H1 (cell line): ENCODE results near the gene RBM24. TPM values are rescaled to one million over a fixed set of nuclear protein-coding genes. Genes with fewer than 3 reads are reported as not detected.

Experiments
- CTCF ChIA-PET: fragments of 300-600 bp; sonication (Branson Sonifier 250); formaldehyde crosslinking; loops from one replicate; lab custom pipeline; 2021; ENCODE audit not compliant: partially characterized antibody; lab: Charles Lee
- POLR2A ChIA-PET: fragments of 300-600 bp; sonication (Branson Sonifier 250); formaldehyde crosslinking; loops from one replicate; lab custom pipeline; 2021; ENCODE audit warnings: inconsistent platforms; ENCODE audit not compliant: partially characterized antibody; lab: Charles Lee
- DNase-seq, 2 experiments: peaks; one replicate each; pipeline versions ENCODE4 v3.0.0 to v3.0.0-alpha.2; 2010 to 2022; ENCODE audit warnings: low spot score in 2 of 2, low read depth in 1 of 2, mixed read lengths in 1 of 2
- FAIRE-seq: peaks from 2 replicates; lab custom pipeline; 2011; peaks lifted over from hg19 to GRCh38; lab: Jason Lieb, UNC
- H2AFZ ChIP-seq: 2 replicates; pipeline ENCODE4 v1.8.1; 2012; ENCODE audit warnings: low read length, inconsistent platforms
- H2AK5ac ChIP-seq: 2 replicates; pipeline ENCODE4 v1.6.1; 2013; ENCODE audit warnings: low read depth, low read length
- H2BK120ac ChIP-seq: replicated peaks from 2 replicates; pipeline ENCODE3; 2013; ENCODE audit warnings: low read depth, low read length, inconsistent platforms
- H2BK12ac ChIP-seq: 2 replicates; pipeline ENCODE4 v1.6.1; 2013; ENCODE audit warnings: low read depth, low read length
- H2BK15ac ChIP-seq: 2 replicates; pipeline ENCODE4 v1.6.1; 2013; ENCODE audit warnings: low read length
- H2BK20ac ChIP-seq: 2 replicates; pipeline ENCODE4 v1.6.1; 2013; ENCODE audit warnings: low read length
- H2BK5ac ChIP-seq: 2 replicates; pipeline ENCODE4 v1.6.1; 2013; ENCODE audit warnings: low read depth, low read length
- H3K14ac ChIP-seq: 2 replicates; pipeline ENCODE4 v1.6.1; 2013; ENCODE audit warnings: inconsistent platforms; ENCODE audit not compliant: insufficient read length
- H3K18ac ChIP-seq: 2 replicates; pipeline ENCODE4 v1.6.1; 2013; ENCODE audit warnings: low read length; ENCODE audit errors: extremely low read depth
- H3K23ac ChIP-seq: 2 replicates; pipeline ENCODE4 v1.6.1; 2013; ENCODE audit warnings: inconsistent platforms; ENCODE audit not compliant: insufficient read length
- H3K23me2 ChIP-seq: 2 replicates; pipeline ENCODE4 v1.6.1; 2013; ENCODE audit warnings: low read depth, low read length
- H3K27ac ChIP-seq: 2 replicates; pipeline ENCODE4 v1.6.1; 2011; ENCODE audit warnings: low read depth, low read length, inconsistent platforms
- H3K27me3 ChIP-seq, 4 experiments: replicated peaks in 1 of 4; 1 replicate in 1 of 4; 2 replicates in 3 of 4; pipeline versions ENCODE4 v1.6.1 to v1.8.1; 2011 to 2013; ENCODE audit warnings: low read length in 3 of 4, mild to moderate bottlenecking in 3 of 4, inconsistent platforms in 2 of 4, mixed read lengths in 2 of 4, moderate library complexity in 1 of 4; ENCODE audit not compliant: control insufficient read depth in 3 of 4, insufficient read depth in 3 of 4; ENCODE audit errors: extremely low read depth in 1 of 4
- H3K36me3 ChIP-seq, 4 experiments: 2 replicates each; pipeline versions ENCODE4 v1.6.1 to v1.8.1; 2011 to 2013; ENCODE audit warnings: mild to moderate bottlenecking in 4 of 4, low read length in 3 of 4, moderate library complexity in 2 of 4, control low read depth in 1 of 4, inconsistent platforms in 1 of 4; ENCODE audit not compliant: insufficient read depth in 4 of 4, control insufficient read depth in 2 of 4
- H3K4ac ChIP-seq: replicated peaks from 2 replicates; pipeline ENCODE3; 2013; ENCODE audit warnings: low read length, low read depth, mixed read lengths, inconsistent platforms; ENCODE audit not compliant: insufficient read length
- H3K4me1 ChIP-seq, 4 experiments: replicated peaks in 1 of 4; 1 replicate in 1 of 4; 2 replicates in 3 of 4; pipeline versions ENCODE4 v1.6.1 to v1.8.1; 2011 to 2013; ENCODE audit warnings: low read length in 3 of 4, inconsistent platforms in 2 of 4, mixed read lengths in 1 of 4; ENCODE audit not compliant: insufficient read depth in 4 of 4, control insufficient read depth in 3 of 4
- H3K4me2 ChIP-seq, 2 experiments: 2 replicates each; pipeline versions ENCODE4 v1.6.1 to v1.8.1; 2011 to 2013; ENCODE audit warnings: low read depth in 2 of 2, low read length in 2 of 2, control low read depth in 1 of 2, inconsistent platforms in 1 of 2, mild to moderate bottlenecking in 1 of 2; ENCODE audit not compliant: insufficient read depth in 1 of 2
- H3K4me3 ChIP-seq, 4 experiments: fragments of 200-600, 300-600 bp in 1 of 4; sonication (generic), shearing (Covaris generic), sonication (Bioruptor Twin) in 1 of 4; 2 replicates each; pipeline versions ENCODE4 v1.5.1 to v1.8.1; 2011 to 2016; ENCODE audit warnings: low read length in 4 of 4, low read depth in 3 of 4, control low read depth in 2 of 4, inconsistent platforms in 2 of 4, mild to moderate bottlenecking in 2 of 4, mixed read lengths in 1 of 4, moderate library complexity in 1 of 4; ENCODE audit not compliant: insufficient read depth in 2 of 4; ENCODE audit errors: extremely low read depth in 1 of 4
- H3K56ac ChIP-seq: replicated peaks from 2 replicates; pipeline ENCODE3; 2013; ENCODE audit warnings: low read depth, mild to moderate bottlenecking, mixed read lengths, low read length, inconsistent platforms; ENCODE audit not compliant: insufficient read length
- H3K79me1 ChIP-seq: 2 replicates; pipeline ENCODE4 v1.6.1; 2013; ENCODE audit warnings: low read depth, low read length, control low read depth
- H3K79me2 ChIP-seq, 2 experiments: 2 replicates each; pipeline versions ENCODE4 v1.6.1 to v1.8.1; 2012 to 2013; ENCODE audit warnings: low read length in 2 of 2, mild to moderate bottlenecking in 2 of 2, inconsistent platforms in 1 of 2; ENCODE audit not compliant: insufficient read depth in 2 of 2, control insufficient read depth in 1 of 2
- H3K9ac ChIP-seq, 4 experiments: replicated peaks in 1 of 4; 1 replicate in 1 of 4; 2 replicates in 3 of 4; pipeline versions ENCODE4 v1.6.1 to v1.8.1; 2011 to 2013; ENCODE audit warnings: low read depth in 3 of 4, low read length in 3 of 4, control low read depth in 2 of 4, mild to moderate bottlenecking in 2 of 4, moderate library complexity in 2 of 4, inconsistent platforms in 1 of 4; ENCODE audit errors: extremely low read depth in 1 of 4
- H3K9me3 ChIP-seq, 2 experiments: 2 replicates each; pipeline versions ENCODE4 v1.6.1 to v1.8.1; 2012 to 2013; ENCODE audit warnings: mild to moderate bottlenecking in 2 of 2, moderate library complexity in 2 of 2, control low read depth in 1 of 2, inconsistent platforms in 1 of 2, low read depth in 1 of 2, low read length in 1 of 2, mixed read lengths in 1 of 2; ENCODE audit not compliant: insufficient read depth in 2 of 2
- H4K20me1 ChIP-seq, 2 experiments: replicated peaks in 1 of 2; 2 replicates each; pipeline versions ENCODE3 to v1.8.1; 2011 to 2013; ENCODE audit warnings: inconsistent platforms in 2 of 2, low read length in 2 of 2, mild to moderate bottlenecking in 1 of 2; ENCODE audit not compliant: insufficient read depth in 2 of 2, control insufficient read depth in 1 of 2
- H4K5ac ChIP-seq: 2 replicates; pipeline ENCODE4 v1.6.1; 2013; ENCODE audit warnings: low read length, low read depth, mixed read lengths, inconsistent platforms; ENCODE audit not compliant: insufficient read length
- H4K8ac ChIP-seq: 2 replicates; pipeline ENCODE4 v1.8.0; 2013; ENCODE audit warnings: mild to moderate bottlenecking, moderate library complexity, low read length, inconsistent platforms; ENCODE audit not compliant: insufficient read depth; ENCODE audit errors: extremely low read depth
- H4K91ac ChIP-seq: replicated peaks from 2 replicates; pipeline ENCODE3; 2013; ENCODE audit warnings: low read length, mixed read lengths, inconsistent platforms; ENCODE audit not compliant: insufficient read length
- ASH2L ChIP-seq: fragments of 200-600, 300-600 bp; sonication (generic); IDR thresholded peaks from one replicate; pipeline ENCODE4 v1.7.1; 2017; ENCODE audit warnings: low read length
- BACH1 ChIP-seq: IDR thresholded peaks from 2 replicates; pipeline ENCODE4 v1.6.1; 2012; ENCODE audit warnings: low read length, improper control_type of control experiment
- CBX8 ChIP-seq: fragments of 300-800, 300-1000 bp; sonication (generic); IDR thresholded peaks from 2 replicates; pipeline ENCODE4 v1.7.1; 2016; ENCODE audit warnings: low read depth, low read length, borderline replicate concordance
- CREB1 ChIP-seq: IDR thresholded peaks from 2 replicates; pipeline ENCODE4 v1.6.1; 2012; ENCODE audit warnings: inconsistent platforms
- JUN ChIP-seq: IDR thresholded peaks from 2 replicates; pipeline ENCODE4 v1.6.1; 2011; ENCODE audit warnings: low read depth, mild to moderate bottlenecking, improper control_type of control experiment, low read length
- KDM5A ChIP-seq: fragments of 200-600 bp; IDR thresholded peaks from 2 replicates; pipeline ENCODE4 v1.7.1; 2012; ENCODE audit warnings: mild to moderate bottlenecking, low read length, inconsistent platforms, mixed read lengths
- RNF2 ChIP-seq: fragments of 200-900, 300-1000 bp; sonication (generic); IDR thresholded peaks from 2 replicates; pipeline ENCODE4 v1.7.1; 2016; ENCODE audit warnings: borderline replicate concordance, low read depth, mild to moderate bottlenecking, antibody characterized with exemption, low read length; ENCODE audit not compliant: poor library complexity, severe bottlenecking; ENCODE audit errors: missing control alignments
- SP2 ChIP-seq: IDR thresholded peaks from 2 replicates; pipeline ENCODE4 v1.6.1; 2012; ENCODE audit warnings: mild to moderate bottlenecking, low read length, inconsistent platforms
- SP4 ChIP-seq: IDR thresholded peaks from 2 replicates; pipeline ENCODE4 v1.6.1; 2012; ENCODE audit warnings: low read length, inconsistent platforms
- TBP ChIP-seq: IDR thresholded peaks from 2 replicates; pipeline ENCODE4 v1.6.1; 2011; ENCODE audit warnings: low read depth, low read length, improper control_type of control experiment
- WGBS, 2 experiments: shearing (Covaris generic) in 1 of 2; methylation state at CpG; one replicate each; pipeline versions ENCODE4 v1.1.6 to v1.1.7; 2013 to 2015; ENCODE audit warnings: low lambda C conversion rate in 2 of 2, mixed read lengths in 2 of 2, inconsistent platforms in 1 of 2, low coverage in 1 of 2, missing lambda C conversion rate in 1 of 2; ENCODE audit not compliant: insufficient replicate concordance in 2 of 2, insufficient coverage in 1 of 2, insufficient read length in 1 of 2; ENCODE audit errors: extremely low coverage in 1 of 2, missing lambda C conversion rate in 1 of 2; 5-methylcytosine and 5-hydroxymethylcytosine counted together
- polyA plus RNA-seq, 7 experiments: library from polyadenylated mRNA; depleted of rRNA in 3 of 7; stranded (reverse) in 5 of 7; unstranded in 2 of 7; fragments of >200 nt in 5 of 7; fragments of 200-250 nt in 2 of 7; gene quantifications; 1 replicate in 5 of 7; 2 replicates in 1 of 7; 4 replicates in 1 of 7; pipeline versions ENCODE4 v1.2.1 to v1.2.3, GENCODE V29; 2011 to 2013; ENCODE audit warnings: missing spikeins in 2 of 7, mixed read lengths in 2 of 7
- total RNA-seq: library from RNA; stranded (reverse); fragmentation: NEBNext Ultra II Directional; extraction: Animal tissue kit (Norgen Biotek cat#: 25700); gene quantifications from 2 replicates; pipeline ENCODE4 v1.2.1, GENCODE V29; 2021
- TF ChIP-seq, protein P1 (sequence below), 3 experiments: IDR thresholded peaks; 1 replicate in 2 of 3; 2 replicates in 1 of 3; pipeline versions ENCODE4 v1.5.1 to v1.6.1; 2011; ENCODE audit warnings: low read length in 3 of 3, mild to moderate bottlenecking in 3 of 3, inconsistent platforms in 2 of 3, low read depth in 1 of 3, moderate library complexity in 1 of 3; ENCODE audit not compliant: insufficient read depth in 1 of 3; ENCODE audit errors: control extremely low read depth in 1 of 3
- TF ChIP-seq, protein P2 (sequence below): IDR thresholded peaks from 2 replicates; pipeline ENCODE4 v1.6.1; 2011; ENCODE audit warnings: low read depth, mild to moderate bottlenecking, low read length; ENCODE audit not compliant: insufficient read depth

The RBM24 gene
- total and polyA plus RNA-seq, 2 of the 8 experiments (the other 6 are each of a cell fraction or from before 2014, with no cell fraction given) = 0.52 to 2.6 TPM

DNA sequence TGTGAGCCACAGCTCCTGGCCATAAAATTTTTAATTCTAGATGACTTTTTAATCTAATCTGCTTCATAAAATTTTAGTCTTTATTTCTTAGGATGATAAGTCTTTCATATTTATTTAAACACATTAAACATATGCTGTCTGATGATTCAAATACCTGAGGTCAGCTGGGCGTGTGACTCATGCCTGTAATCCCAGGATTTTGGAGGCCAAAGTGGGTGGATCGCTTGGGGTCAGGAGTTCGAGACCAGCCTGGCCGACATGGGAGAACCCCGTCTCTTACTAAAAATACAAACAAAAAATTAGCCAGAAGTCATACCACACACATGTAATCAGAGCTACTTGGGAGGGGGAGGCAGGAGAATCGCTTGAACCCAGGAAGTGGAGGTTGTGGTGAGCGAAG is 53.1 kb downstream of the RBM24 start:
- ChIA-PET CTCF (interaction anchor here (0.8 kb wide), 1 partner anchor 54 kb away, joined by 3 read pairs; no protein-coding TSS in a partner anchor), POLR2A (no interaction called here)
- TF ChIP-seq CREB1 = no peak
- TF ChIP-seq BACH1 = no peak
- TF ChIP-seq JUN = no peak
- TF ChIP-seq, protein P1, sequence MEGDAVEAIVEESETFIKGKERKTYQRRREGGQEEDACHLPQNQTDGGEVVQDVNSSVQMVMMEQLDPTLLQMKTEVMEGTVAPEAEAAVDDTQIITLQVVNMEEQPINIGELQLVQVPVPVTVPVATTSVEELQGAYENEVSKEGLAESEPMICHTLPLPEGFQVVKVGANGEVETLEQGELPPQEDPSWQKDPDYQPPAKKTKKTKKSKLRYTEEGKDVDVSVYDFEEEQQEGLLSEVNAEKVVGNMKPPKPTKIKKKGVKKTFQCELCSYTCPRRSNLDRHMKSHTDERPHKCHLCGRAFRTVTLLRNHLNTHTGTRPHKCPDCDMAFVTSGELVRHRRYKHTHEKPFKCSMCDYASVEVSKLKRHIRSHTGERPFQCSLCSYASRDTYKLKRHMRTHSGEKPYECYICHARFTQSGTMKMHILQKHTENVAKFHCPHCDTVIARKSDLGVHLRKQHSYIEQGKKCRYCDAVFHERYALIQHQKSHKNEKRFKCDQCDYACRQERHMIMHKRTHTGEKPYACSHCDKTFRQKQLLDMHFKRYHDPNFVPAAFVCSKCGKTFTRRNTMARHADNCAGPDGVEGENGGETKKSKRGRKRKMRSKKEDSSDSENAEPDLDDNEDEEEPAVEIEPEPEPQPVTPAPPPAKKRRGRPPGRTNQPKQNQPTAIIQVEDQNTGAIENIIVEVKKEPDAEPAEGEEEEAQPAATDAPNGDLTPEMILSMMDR (IDR thresholded peaks at IDR 0.05; ENCODE audit: control extremely low read depth in 1 of 3, insufficient read depth in 1 of 3, low read depth in 1 of 3, low read length in 3 of 3) = no peak
- TF ChIP-seq SP2 = no peak
- no peak for TF ChIP-seq TBP
- no peak for TF ChIP-seq RNF2
- TF ChIP-seq, protein P2, sequence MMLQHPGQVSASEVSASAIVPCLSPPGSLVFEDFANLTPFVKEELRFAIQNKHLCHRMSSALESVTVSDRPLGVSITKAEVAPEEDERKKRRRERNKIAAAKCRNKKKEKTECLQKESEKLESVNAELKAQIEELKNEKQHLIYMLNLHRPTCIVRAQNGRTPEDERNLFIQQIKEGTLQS = no peak
- TF ChIP-seq KDM5A = no peak
- no peak for TF ChIP-seq ASH2L
- TF ChIP-seq CBX8 = no peak
- TF ChIP-seq SP4 = no peak

More for the DNA sequence above, 53.1 kb downstream of the RBM24 start:
- Histone ChIP-seq H3K79me2 (no peaks in the 10 kb centered on the region), H3K23ac (no peak overlapping the region), H3K4ac (no peak overlapping the region), H4K91ac (no peak overlapping the region), H3K27me3 (no peaks in the 10 kb centered on the region), H4K20me1 (no peaks in the 10 kb centered on the region), H3K9me3 (peaks cover 0 to 2% of the 10 kb centered on the region in 2 experiments; a peak in 2 of 4 replicates), H4K5ac (no peak overlapping the region), H2BK5ac (no peak overlapping the region), H3K4me2 (no peak overlapping the region), H3K14ac (no peak overlapping the region), H2BK120ac (no peak overlapping the region), H3K9ac (no peak overlapping the region), H3K56ac (no peak overlapping the region), H2AK5ac (no peak overlapping the region), H2BK15ac (no peak overlapping the region), H3K36me3 (no peaks in the 10 kb centered on the region), H3K27ac (no peak overlapping the region), H2BK12ac (no peak overlapping the region), H2AFZ (no peak overlapping the region), H3K23me2 (no peaks in the 10 kb centered on the region), H2BK20ac (no peak overlapping the region), H3K4me3 (no peak overlapping the region), H3K4me1 (no peaks in the 10 kb centered on the region), H4K8ac (no peak overlapping the region), H3K18ac (no peak overlapping the region), H3K79me1 (no peaks in the 10 kb centered on the region)
- 88% methylated on average over 7 of the region's 7 CpGs; no CpG with 5 or more reads in 1 of the 2 experiments for WGBS, 2 experiments
- no peak for FAIRE-seq
- DNase-seq = no peak
